Fibroblast of the aortic adventitia (primary cell): ENCODE results near the gene ZFYVE27. TPM values are rescaled to one million over a fixed set of nuclear protein-coding genes. Genes with fewer than 3 reads are reported as not detected.

Experiments
- DNase-seq: peaks from one replicate; pipeline ENCODE4 v3.0.0-alpha.2; 2010; ENCODE audit warnings: low read depth
- H3K4me3 ChIP-seq: 2 replicates; pipeline ENCODE4 v1.5.1; 2011; ENCODE audit warnings: low read depth, mild to moderate bottlenecking, control low read depth, low read length, moderate library complexity
- CTCF ChIP-seq: IDR thresholded peaks from 2 replicates; pipeline ENCODE4 v1.5.1; 2011; ENCODE audit warnings: mild to moderate bottlenecking, low read length, control low read depth, inconsistent platforms; ENCODE audit not compliant: insufficient read depth
- total RNA-seq: library from RNA; depleted of rRNA; stranded (reverse); fragments of >200 nt; gene quantifications from 2 replicates; pipeline ENCODE4 v1.2.3, GENCODE V29; 2012; ENCODE audit warnings: low replicate concordance

ZFYVE27 gene
- total RNA-seq, 1 donor: 14.1 TPM

DNA sequence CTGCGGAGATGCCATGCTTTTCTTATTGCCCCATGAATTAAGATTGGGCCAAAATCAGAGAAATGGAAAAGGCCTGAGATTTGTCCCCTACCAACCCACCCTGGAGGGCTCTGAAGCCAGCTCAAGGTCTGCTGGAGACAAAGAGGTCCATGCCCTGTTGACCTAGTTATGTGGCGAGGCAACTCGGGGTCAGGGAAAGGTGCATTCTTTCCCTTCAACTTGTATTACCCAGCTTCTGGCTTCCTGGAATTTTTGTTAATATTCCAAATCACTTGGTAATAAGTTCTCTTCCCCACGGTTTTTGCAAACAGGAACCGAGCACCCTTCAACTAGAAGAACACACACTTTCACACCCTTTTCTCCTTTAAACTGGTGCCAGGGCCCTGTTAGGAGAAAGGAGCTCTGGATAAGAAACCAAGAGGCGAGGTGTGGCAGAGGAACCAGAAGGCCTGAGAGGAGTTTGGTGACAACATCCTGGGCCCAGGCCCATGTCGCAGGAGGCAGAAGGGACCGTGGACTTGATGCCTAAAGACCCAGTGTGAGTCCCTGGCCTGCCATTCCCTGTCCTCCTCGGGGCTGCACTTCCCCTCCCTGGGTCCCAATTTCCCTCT is 47.4 kb downstream of the ZFYVE27 start:
- no peak overlapping the region for H3K4me3 ChIP-seq
- no peak for TF ChIP-seq CTCF
- no peak for DNase-seq

- DNase-seq: no peak
- no peak for TF ChIP-seq CTCF
- no peak overlapping the region for H3K4me3 ChIP-seq
These were observed 48.3 kb downstream of the ZFYVE27 start for GRCh38 chr10:97785231-97785630.

DNA sequence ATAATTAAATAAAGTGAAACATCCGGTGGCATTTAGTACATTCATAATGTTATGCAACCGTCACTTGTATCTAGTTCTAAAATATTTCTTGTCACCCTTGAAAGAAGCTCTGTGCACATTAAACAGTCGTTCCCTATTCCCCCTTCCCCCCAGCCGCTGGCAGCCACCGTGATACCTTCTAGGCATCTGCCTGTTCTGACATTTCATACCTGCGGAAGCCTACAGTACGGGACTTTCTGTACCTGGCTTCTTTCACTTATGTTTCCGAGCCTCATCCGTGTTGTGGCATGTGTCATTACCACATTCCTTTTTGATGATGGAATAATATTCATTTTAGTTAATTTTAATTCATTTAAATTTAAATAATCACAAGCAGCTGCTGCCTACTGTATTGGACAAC is 48.8 kb downstream of the ZFYVE27 start:
- DNase-seq: no peak
- no peak overlapping the region for H3K4me3 ChIP-seq
- TF ChIP-seq CTCF: no peak

DNA sequence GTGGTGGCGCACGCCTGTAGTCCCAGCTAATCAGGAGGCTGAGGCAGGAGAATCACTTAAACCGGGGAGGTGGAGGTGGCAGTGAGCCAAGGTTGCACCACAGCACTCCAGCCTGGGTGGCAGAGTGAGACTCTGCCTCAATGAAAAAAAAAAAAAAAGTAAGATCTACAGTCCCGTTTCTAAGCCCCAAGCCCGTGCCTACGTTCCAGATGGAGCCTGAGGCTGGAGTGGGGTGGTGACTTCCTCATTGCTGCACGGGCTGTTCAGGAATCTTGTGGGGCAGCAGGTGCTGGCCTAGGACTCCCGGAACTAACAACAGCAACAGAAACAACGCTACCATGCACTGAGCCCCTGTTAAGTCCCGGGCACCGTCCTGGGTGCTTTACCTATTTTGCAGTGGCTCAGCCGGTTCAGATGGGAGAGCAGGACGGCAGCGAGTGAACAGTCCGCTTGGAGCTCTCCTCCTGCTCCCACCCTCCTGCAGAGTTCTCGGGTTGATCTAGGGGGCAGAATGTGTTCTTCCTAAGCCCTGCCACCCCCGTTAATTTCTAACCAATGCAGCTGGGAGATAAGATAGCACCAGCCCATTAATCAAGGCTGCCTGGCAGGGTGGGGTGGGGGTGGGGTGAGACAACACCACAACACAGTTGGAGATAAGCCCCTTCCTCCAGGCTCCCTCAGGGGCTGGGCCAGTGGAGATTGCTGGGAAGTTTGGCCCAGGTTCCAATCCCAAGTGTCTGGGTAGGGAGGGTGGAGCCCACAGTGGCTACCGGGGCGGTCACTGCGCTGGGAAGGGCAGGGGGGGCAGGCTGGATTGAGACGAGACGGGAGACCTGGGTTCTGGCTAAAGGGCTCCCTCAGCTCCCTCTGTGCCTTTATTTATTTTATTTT is 51.9 kb downstream of the ZFYVE27 start:
- peak; percentile 28 for DNase-seq
- TF ChIP-seq CTCF: no peak
- no peak overlapping the region for H3K4me3 ChIP-seq

GRCh38 chr10:97789770-97790397 is 53.0 kb downstream of the ZFYVE27 start:
- no peak for TF ChIP-seq CTCF
- no peak for DNase-seq
- no peak overlapping the region for H3K4me3 ChIP-seq

DNA sequence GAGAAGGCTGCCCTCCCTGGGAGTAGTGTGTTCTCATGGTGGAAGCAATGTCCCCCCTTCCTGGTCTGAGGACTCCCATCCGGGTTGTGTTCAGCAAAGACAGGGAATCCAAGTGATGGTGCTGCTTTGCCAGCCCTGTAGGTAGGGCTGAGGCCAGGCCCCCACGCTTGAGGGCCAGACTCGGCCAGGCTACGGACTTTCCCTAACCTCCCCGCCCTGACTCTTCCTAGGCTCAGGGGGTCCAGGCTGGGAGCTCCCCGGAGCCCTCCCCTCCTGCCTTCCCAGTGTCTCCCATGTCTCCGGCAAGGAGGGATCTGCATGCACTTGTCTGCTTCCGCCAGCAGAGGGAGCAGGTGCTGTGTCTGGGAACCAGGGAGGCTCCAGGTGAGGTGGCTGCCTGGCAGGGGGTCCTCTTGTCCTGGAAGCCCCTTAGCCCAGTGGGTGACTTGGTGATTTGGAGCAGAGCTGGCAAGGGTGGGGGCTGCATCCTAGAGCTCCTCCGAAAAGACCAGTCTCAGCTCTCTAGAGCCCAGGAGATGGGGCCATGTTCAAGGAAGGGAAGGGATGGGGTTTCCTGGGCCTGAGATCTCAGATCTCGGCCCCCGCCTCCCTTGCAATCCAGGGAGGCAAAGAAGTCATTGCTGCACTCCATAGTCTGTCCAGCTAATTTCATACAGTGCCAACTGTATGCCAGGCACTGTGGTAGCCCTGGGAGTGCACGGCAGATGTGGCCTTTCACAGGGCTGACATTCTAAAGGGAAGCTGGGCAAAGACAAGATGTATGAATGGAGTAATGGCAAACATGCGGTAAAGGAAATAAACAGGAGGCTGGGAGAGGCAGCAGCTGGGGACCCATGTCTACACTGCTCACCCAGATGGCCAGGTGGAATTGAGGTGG is 55.1 kb downstream of the ZFYVE27 start:
- H3K4me3 ChIP-seq: no peak overlapping the region
- peak; percentile 93 for TF ChIP-seq CTCF
- DNase-seq: peak; percentile 53
